ENCODE data around the gene IFNL3.
"Not testable (repeated sequence)": the region's sequence is repeated elsewhere in the genome, so short reads cannot be mapped to it uniquely, and the experiment has no call there.

- TF ChIP-seq, protein P1, sequence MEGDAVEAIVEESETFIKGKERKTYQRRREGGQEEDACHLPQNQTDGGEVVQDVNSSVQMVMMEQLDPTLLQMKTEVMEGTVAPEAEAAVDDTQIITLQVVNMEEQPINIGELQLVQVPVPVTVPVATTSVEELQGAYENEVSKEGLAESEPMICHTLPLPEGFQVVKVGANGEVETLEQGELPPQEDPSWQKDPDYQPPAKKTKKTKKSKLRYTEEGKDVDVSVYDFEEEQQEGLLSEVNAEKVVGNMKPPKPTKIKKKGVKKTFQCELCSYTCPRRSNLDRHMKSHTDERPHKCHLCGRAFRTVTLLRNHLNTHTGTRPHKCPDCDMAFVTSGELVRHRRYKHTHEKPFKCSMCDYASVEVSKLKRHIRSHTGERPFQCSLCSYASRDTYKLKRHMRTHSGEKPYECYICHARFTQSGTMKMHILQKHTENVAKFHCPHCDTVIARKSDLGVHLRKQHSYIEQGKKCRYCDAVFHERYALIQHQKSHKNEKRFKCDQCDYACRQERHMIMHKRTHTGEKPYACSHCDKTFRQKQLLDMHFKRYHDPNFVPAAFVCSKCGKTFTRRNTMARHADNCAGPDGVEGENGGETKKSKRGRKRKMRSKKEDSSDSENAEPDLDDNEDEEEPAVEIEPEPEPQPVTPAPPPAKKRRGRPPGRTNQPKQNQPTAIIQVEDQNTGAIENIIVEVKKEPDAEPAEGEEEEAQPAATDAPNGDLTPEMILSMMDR (conservative IDR thresholded peaks at IDR 0.05), result not testable (repeated sequence)
- TF ChIP-seq EZH2 (IDR thresholded peaks at IDR 0.05; ENCODE audit: low read depth), result not testable (repeated sequence)
Measured at GRCh38 chr19:39268085-39268484, 23.3 kb upstream of the IFNL3 start, which contains the start of gene IFNL2.

Data from PC-9 (cell line).